SU-DHL-6 (cell line): ENCODE results near the gene HADH.
A peak's percentile ranks its signal among the peaks of the same experiment; 100 is the strongest.

ENCODE experiments used
- H2AFZ ChIP-seq: fragments of 200-600 bp; sonication (generic); 2 replicates; pipeline ENCODE4 v1.6.1; 2014; ENCODE audit warnings: low read depth, mild to moderate bottlenecking, moderate library complexity, mixed read lengths, antibody characterized with exemption, low read length; ENCODE audit not compliant: severe bottlenecking
- H3F3A ChIP-seq: fragments of 200-600 bp; shearing (Covaris generic); 2 replicates; pipeline ENCODE4 v1.6.0; 2016; ENCODE audit warnings: antibody characterized with exemption, mild to moderate bottlenecking; ENCODE audit not compliant: insufficient read depth
- H3K27ac ChIP-seq: fragments of 200-600 bp; sonication (generic); 2 replicates; pipeline ENCODE4 v1.5.1; 2016; ENCODE audit warnings: low read depth, mild to moderate bottlenecking, low read length, moderate library complexity, mixed read lengths
- H3K27me3 ChIP-seq: fragments of 200-600 bp; sonication (generic), shearing (Covaris generic); 2 replicates; pipeline ENCODE4 v1.6.0; 2014; ENCODE audit warnings: mild to moderate bottlenecking, low read length
- H3K36me3 ChIP-seq: fragments of 200-600 bp; sonication (generic); 2 replicates; pipeline ENCODE4 v1.6.1; 2014; ENCODE audit warnings: mild to moderate bottlenecking, low read length, mixed read lengths
- H3K4me2 ChIP-seq: fragments of 300-600, 200-600 bp; shearing (Covaris generic), sonication (generic); 2 replicates; pipeline ENCODE4 v1.6.0; 2014; ENCODE audit warnings: low read length, low read depth, mild to moderate bottlenecking; ENCODE audit not compliant: poor library complexity, severe bottlenecking
- H3K4me3 ChIP-seq: fragments of 200-600 bp; sonication (generic); 2 replicates; pipeline ENCODE4 v1.5.1; 2014; ENCODE audit warnings: antibody characterized with exemption, low read length, mild to moderate bottlenecking, mixed read lengths; ENCODE audit not compliant: insufficient read depth, poor library complexity, severe bottlenecking
- H3K79me2 ChIP-seq: fragments of 200-600 bp; sonication (generic); 2 replicates; pipeline ENCODE4 v1.6.1; 2014; ENCODE audit warnings: mild to moderate bottlenecking, low read length, moderate library complexity; ENCODE audit not compliant: insufficient read depth
- H3K9ac ChIP-seq: fragments of 200-600 bp; sonication (generic); 2 replicates; pipeline ENCODE4 v1.7.0; 2014; ENCODE audit warnings: mild to moderate bottlenecking, low read length
- H3K9me2 ChIP-seq: fragments of 200-600 bp; sonication (generic); replicated peaks from 2 replicates; pipeline ENCODE4 v1.6.1; 2014; ENCODE audit warnings: low read length; ENCODE audit not compliant: insufficient read depth
- H3K9me3 ChIP-seq: fragments of 200-600 bp; sonication (generic); 2 replicates; pipeline ENCODE4 v1.6.1; 2014; ENCODE audit warnings: low read length, mixed read lengths; ENCODE audit not compliant: insufficient read depth
- H4K20me1 ChIP-seq: fragments of 200-600 bp; sonication (generic); 2 replicates; pipeline ENCODE4 v1.6.1; 2014; ENCODE audit warnings: low read depth, mild to moderate bottlenecking, antibody characterized with exemption, low read length, moderate library complexity, mixed read lengths
- EZH2phosphoT487 ChIP-seq: fragments of 200-600 bp; sonication (generic), shearing (Covaris generic); conservative IDR thresholded peaks from 2 replicates; pipeline ENCODE4 v1.6.1; 2018; ENCODE audit warnings: mild to moderate bottlenecking, antibody characterized with exemption, low read length, moderate library complexity, mixed read lengths
- TF ChIP-seq, protein P1 (sequence below): fragments of 200-600 bp; sonication (generic); IDR thresholded peaks from one replicate; pipeline ENCODE4 v1.5.1; 2017; ENCODE audit warnings: antibody characterized with exemption, mild to moderate bottlenecking, low read length, moderate library complexity; ENCODE audit not compliant: insufficient read depth, poor library complexity, severe bottlenecking

The HADH gene

DNA sequence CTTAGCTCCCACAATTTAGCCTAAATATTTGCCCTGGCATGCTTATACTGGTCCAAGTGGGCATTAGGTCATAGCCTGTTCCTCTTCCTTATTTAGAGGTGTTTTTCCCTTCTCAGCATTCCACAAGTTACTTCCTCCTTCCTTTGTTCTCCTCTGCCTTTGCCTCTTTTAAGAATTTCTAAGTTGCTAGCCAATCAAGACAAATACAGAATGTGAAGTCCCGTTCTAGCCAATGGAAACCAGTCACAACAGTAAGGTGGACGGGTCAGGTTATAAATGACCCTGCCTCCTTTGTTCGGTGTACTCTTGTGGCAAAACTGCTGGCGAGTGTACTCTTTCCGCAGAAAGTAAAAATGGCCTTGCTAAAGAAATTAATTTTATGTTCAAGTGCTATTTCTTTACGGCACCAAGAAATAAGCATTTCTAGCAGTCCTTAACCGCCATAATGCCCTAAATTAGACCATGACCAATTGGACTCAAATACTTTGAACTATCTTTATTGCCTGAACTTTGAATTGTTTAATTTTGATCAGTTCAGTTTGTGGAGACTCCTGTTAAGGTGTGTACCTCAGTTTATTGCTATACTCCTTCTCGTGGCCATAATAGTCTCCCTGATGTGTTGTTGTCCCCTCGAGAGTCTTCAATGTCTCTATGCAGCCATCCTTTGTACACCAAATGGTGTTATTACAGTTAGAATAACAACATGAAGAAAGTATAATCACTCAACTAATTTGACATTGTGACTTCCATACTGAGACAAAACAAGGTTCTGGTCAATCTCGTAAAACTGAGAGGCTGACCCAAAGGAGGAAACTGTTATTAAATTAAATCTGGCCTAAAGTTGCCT lies 1.6 kb upstream of the HADH start:
- H3K4me2 ChIP-seq, result peak overlapping the region; percentile 80
- 0 out of 2 replicates have a peak, but pooled peaks cover 6% of the 10 kb centered on the region for H4K20me1 ChIP-seq
- H3K9ac ChIP-seq, result no peak overlapping the region
- H3K27ac ChIP-seq, result no peak overlapping the region
- no peaks in the 10 kb centered on the region for H3K9me2 ChIP-seq
- no peaks in the 10 kb centered on the region for H3K36me3 ChIP-seq
- peak overlapping the region; percentile 86 for H3K4me3 ChIP-seq
- H3K79me2 ChIP-seq, result peaks cover 35% of the 10 kb centered on the region
- no peak for TF ChIP-seq EZH2phosphoT487
- TF ChIP-seq, protein P1, sequence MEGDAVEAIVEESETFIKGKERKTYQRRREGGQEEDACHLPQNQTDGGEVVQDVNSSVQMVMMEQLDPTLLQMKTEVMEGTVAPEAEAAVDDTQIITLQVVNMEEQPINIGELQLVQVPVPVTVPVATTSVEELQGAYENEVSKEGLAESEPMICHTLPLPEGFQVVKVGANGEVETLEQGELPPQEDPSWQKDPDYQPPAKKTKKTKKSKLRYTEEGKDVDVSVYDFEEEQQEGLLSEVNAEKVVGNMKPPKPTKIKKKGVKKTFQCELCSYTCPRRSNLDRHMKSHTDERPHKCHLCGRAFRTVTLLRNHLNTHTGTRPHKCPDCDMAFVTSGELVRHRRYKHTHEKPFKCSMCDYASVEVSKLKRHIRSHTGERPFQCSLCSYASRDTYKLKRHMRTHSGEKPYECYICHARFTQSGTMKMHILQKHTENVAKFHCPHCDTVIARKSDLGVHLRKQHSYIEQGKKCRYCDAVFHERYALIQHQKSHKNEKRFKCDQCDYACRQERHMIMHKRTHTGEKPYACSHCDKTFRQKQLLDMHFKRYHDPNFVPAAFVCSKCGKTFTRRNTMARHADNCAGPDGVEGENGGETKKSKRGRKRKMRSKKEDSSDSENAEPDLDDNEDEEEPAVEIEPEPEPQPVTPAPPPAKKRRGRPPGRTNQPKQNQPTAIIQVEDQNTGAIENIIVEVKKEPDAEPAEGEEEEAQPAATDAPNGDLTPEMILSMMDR, result no peak
- peak overlapping the region; percentile 83 for H2AFZ ChIP-seq
- H3K27me3 ChIP-seq, result no peaks in the 10 kb centered on the region
- H3F3A ChIP-seq, result 0 out of 2 replicates have a peak, but pooled peaks cover 2% of the 10 kb centered on the region
- H3K9me3 ChIP-seq, result no peaks in the 10 kb centered on the region

DNA sequence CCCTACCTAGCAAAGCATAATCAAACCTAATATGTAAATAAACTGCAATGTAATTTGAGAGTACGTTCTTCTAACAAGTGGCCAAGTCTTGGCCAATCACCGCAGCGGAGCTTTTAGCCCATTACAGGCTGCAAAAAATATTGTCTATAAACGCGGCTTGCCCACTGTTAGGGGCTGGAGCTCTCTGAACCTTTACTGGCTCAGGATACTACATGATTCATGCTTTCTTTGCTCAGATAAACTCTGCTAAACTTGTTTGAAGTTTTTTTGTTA lies 990 bp upstream of the HADH start:
- Histone ChIP-seq H3F3A (0 out of 2 replicates have a peak, but pooled peaks cover 6% of the 10 kb centered on the region), H3K79me2 (peaks cover 40% of the 10 kb centered on the region), H4K20me1 (0 out of 2 replicates have a peak, but pooled peaks cover 6% of the 10 kb centered on the region), H3K27me3 (no peaks in the 10 kb centered on the region), H3K36me3 (no peaks in the 10 kb centered on the region), H3K4me2 (peak overlapping the region; percentile 80), H3K27ac (no peak overlapping the region), H3K9me3 (no peaks in the 10 kb centered on the region), H2AFZ (peak overlapping the region; percentile 83), H3K9me2 (no peaks in the 10 kb centered on the region), H3K9ac (peak overlapping the region; percentile 99), H3K4me3 (peak overlapping the region; percentile 86)
- TF ChIP-seq EZH2phosphoT487, result no peak
- TF ChIP-seq, protein P1, result no peak

DNA sequence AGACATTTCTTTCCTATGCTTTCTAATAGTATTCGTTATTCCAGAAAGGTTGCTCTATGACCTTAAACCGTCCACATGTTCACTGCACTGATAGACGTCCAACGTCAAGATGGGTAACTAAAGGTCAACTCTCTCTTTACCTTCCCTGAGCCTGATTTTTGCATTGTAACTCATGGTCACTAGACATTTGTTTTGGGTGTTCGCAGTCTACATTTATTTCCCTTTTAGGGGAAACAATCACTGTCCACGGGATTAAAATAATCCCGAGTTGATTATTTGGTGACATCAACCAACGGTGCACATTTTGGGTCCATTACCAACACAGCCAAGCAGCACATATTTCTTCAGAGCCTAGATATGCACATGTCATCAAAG lies 540 bp upstream of the HADH start:
- Histone ChIP-seq H3K4me2 (peak overlapping the region; percentile 80), H3K36me3 (no peaks in the 10 kb centered on the region), H3F3A (0 out of 2 replicates have a peak, but pooled peaks cover 8% of the 10 kb centered on the region), H3K79me2 (peaks cover 45% of the 10 kb centered on the region), H4K20me1 (peaks cover 6% of the 10 kb centered on the region; the same call in 1 of the 2 replicates), H3K27ac (peak overlapping the region; percentile 26; the same call in 1 of the 2 replicates), H3K9ac (peak overlapping the region; percentile 99), H3K9me2 (no peaks in the 10 kb centered on the region), H3K4me3 (peak overlapping the region; percentile 86), H2AFZ (peak overlapping the region; percentile 83), H3K9me3 (no peaks in the 10 kb centered on the region), H3K27me3 (no peaks in the 10 kb centered on the region)
- TF ChIP-seq, protein P1, result no peak
- no peak for TF ChIP-seq EZH2phosphoT487
